H9 (cell line): ENCODE results near the gene RAB30. TPM values are rescaled to one million over a fixed set of nuclear protein-coding genes. Genes with fewer than 3 reads are reported as not detected.

Experiments
- DNase-seq: peaks from one replicate; pipeline ENCODE4 v3.0.0-alpha.2; 2017
- H2AFZ ChIP-seq: one replicate; pipeline ENCODE4 v1.6.1; 2013; ENCODE audit warnings: mild to moderate bottlenecking, low read length, control low read depth, moderate library complexity
- H2AK5ac ChIP-seq: 2 replicates; pipeline ENCODE4 v1.6.1; 2013; ENCODE audit warnings: low read length, control low read depth, mixed read lengths; ENCODE audit not compliant: insufficient read length
- H2BK120ac ChIP-seq: one replicate; pipeline ENCODE4 v1.6.1; 2013; ENCODE audit warnings: low read depth, mild to moderate bottlenecking, low read length, control low read depth, inconsistent platforms; ENCODE audit not compliant: poor library complexity, severe bottlenecking
- H2BK12ac ChIP-seq: 2 replicates; pipeline ENCODE4 v1.6.1; 2013; ENCODE audit warnings: low read length, control low read depth, mixed read lengths, low read depth; ENCODE audit not compliant: insufficient read length
- H2BK15ac ChIP-seq: 2 replicates; pipeline ENCODE4 v1.6.1; 2013; ENCODE audit warnings: low read depth, low read length, control low read depth
- H2BK20ac ChIP-seq: one replicate; pipeline ENCODE4 v1.6.1; 2013; ENCODE audit warnings: low read depth, mild to moderate bottlenecking, low read length, control low read depth, inconsistent platforms; ENCODE audit not compliant: poor library complexity, severe bottlenecking
- H2BK5ac ChIP-seq: 2 replicates; pipeline ENCODE4 v1.6.1; 2013; ENCODE audit warnings: low read length, control low read depth, mixed read lengths; ENCODE audit not compliant: insufficient read length
- H3K14ac ChIP-seq: 2 replicates; pipeline ENCODE4 v1.6.1; 2013; ENCODE audit warnings: low read length, control low read depth; ENCODE audit not compliant: insufficient read depth
- H3K18ac ChIP-seq: 2 replicates; pipeline ENCODE4 v1.6.1; 2013; ENCODE audit warnings: low read depth, mild to moderate bottlenecking, mixed read lengths, low read length, control low read depth; ENCODE audit not compliant: insufficient read length
- H3K23ac ChIP-seq: 2 replicates; pipeline ENCODE4 v1.6.1; 2013; ENCODE audit warnings: low read length, control low read depth, mixed read lengths, low read depth; ENCODE audit not compliant: insufficient read length
- H3K23me2 ChIP-seq: 2 replicates; pipeline ENCODE4 v1.6.1; 2013; ENCODE audit warnings: low read depth, mild to moderate bottlenecking, mixed read lengths, low read length, control low read depth; ENCODE audit not compliant: insufficient read length, poor library complexity, severe bottlenecking
- H3K27ac ChIP-seq: 2 replicates; pipeline ENCODE4 v1.5.1; 2013; ENCODE audit warnings: low read length, control low read depth, mixed read lengths, low read depth; ENCODE audit not compliant: insufficient read length
- H3K27me3 ChIP-seq: 2 replicates; pipeline ENCODE4 v1.6.1; 2013; ENCODE audit warnings: low read length, control low read depth, inconsistent platforms; ENCODE audit not compliant: insufficient read depth
- H3K4ac ChIP-seq: 2 replicates; pipeline ENCODE4 v1.6.1; 2013; ENCODE audit warnings: low read depth, mild to moderate bottlenecking, control low read depth, inconsistent platforms, low read length, moderate library complexity
- H3K4me1 ChIP-seq: 2 replicates; pipeline ENCODE4 v1.6.1; 2013; ENCODE audit warnings: low read length, control low read depth, inconsistent platforms; ENCODE audit not compliant: insufficient read depth
- H3K4me2 ChIP-seq: 2 replicates; pipeline ENCODE4 v1.6.1; 2013; ENCODE audit warnings: low read length, control low read depth, mixed read lengths; ENCODE audit not compliant: insufficient read length, insufficient read depth
- H3K56ac ChIP-seq: 2 replicates; pipeline ENCODE4 v1.6.1; 2013; ENCODE audit warnings: low read depth, mild to moderate bottlenecking, mixed read lengths, low read length, control low read depth; ENCODE audit not compliant: insufficient read length
- H3K79me1 ChIP-seq: 2 replicates; pipeline ENCODE4 v1.6.1; 2013; ENCODE audit warnings: low read depth, mild to moderate bottlenecking, moderate library complexity, low read length, control low read depth, inconsistent platforms; ENCODE audit not compliant: insufficient read depth, poor library complexity, severe bottlenecking
- H3K79me2 ChIP-seq: 2 replicates; pipeline ENCODE4 v1.6.1; 2013; ENCODE audit warnings: low read length, control low read depth, inconsistent platforms; ENCODE audit not compliant: insufficient read depth
- H3K9ac ChIP-seq: 2 replicates; pipeline ENCODE4 v1.6.1; 2013; ENCODE audit warnings: low read length, control low read depth, mixed read lengths; ENCODE audit not compliant: insufficient read length; ENCODE audit errors: extremely low read depth
- H3K9me3 ChIP-seq: one replicate; pipeline ENCODE4 v1.6.1; 2013; ENCODE audit warnings: low read depth, low read length, inconsistent platforms; ENCODE audit not compliant: control insufficient read depth
- H3T11ph ChIP-seq: one replicate; pipeline ENCODE4 v1.6.1; 2013; ENCODE audit warnings: mild to moderate bottlenecking, low read length, control low read depth, inconsistent platforms
- H4K20me1 ChIP-seq: one replicate; pipeline ENCODE4 v1.6.1; 2013; ENCODE audit not compliant: control insufficient read depth, insufficient read length, insufficient read depth
- H4K5ac ChIP-seq: 2 replicates; pipeline ENCODE4 v1.6.1; 2013; ENCODE audit warnings: low read depth, mild to moderate bottlenecking, mixed read lengths, low read length, control low read depth; ENCODE audit not compliant: insufficient read length
- H4K8ac ChIP-seq: replicated peaks from 2 replicates; pipeline ENCODE4 v1.6.1; 2013; ENCODE audit warnings: low read length, control low read depth, mixed read lengths, low read depth; ENCODE audit not compliant: insufficient read length
- H4K91ac ChIP-seq: 2 replicates; pipeline ENCODE4 v1.6.1; 2013; ENCODE audit warnings: low read depth, mild to moderate bottlenecking, moderate library complexity, mixed read lengths, low read length, control low read depth; ENCODE audit not compliant: insufficient read length
- H3K27ac Mint-ChIP-seq, 3 experiments: 2 replicates in 2 of 3; 3 replicates in 1 of 3; pipeline ENCODE4 v1.8.0; 2020 to 2021; ENCODE audit warnings: mixed read lengths in 3 of 3, mild to moderate bottlenecking in 1 of 3, moderate library complexity in 1 of 3
- H3K27me3 Mint-ChIP-seq: 2 replicates; pipeline ENCODE4 v1.8.0; 2021; ENCODE audit warnings: low read depth, mild to moderate bottlenecking, moderate library complexity, mixed read lengths
- H3K36me3 Mint-ChIP-seq, 3 experiments: 2 replicates in 2 of 3; 3 replicates in 1 of 3; pipeline ENCODE4 v1.8.0; 2020 to 2021; ENCODE audit warnings: low read depth in 3 of 3, mixed read lengths in 3 of 3; ENCODE audit not compliant: insufficient read depth in 1 of 3
- H3K4me1 Mint-ChIP-seq, 2 experiments: 2 replicates each; pipeline ENCODE4 v1.8.0; 2020; ENCODE audit warnings: mixed read lengths in 2 of 2
- H3K4me3 Mint-ChIP-seq, 2 experiments: 2 replicates in 1 of 2; 3 replicates in 1 of 2; pipeline ENCODE4 v1.8.0; 2020 to 2021; ENCODE audit warnings: mild to moderate bottlenecking in 2 of 2, mixed read lengths in 2 of 2, moderate library complexity in 1 of 2
- H3K9me3 Mint-ChIP-seq, 2 experiments: 2 replicates in 1 of 2; 3 replicates in 1 of 2; pipeline ENCODE4 v1.8.0; 2020; ENCODE audit warnings: mild to moderate bottlenecking in 2 of 2, mixed read lengths in 2 of 2, moderate library complexity in 1 of 2
- CTCF ChIP-seq: fragments of 200-600 bp; sonication (generic); conservative IDR thresholded peaks from 3 replicates; pipeline ENCODE4 v1.8.0; 2021; ENCODE audit warnings: antibody characterized with exemption, mild to moderate bottlenecking
- WGBS: extraction: QIAGEN DNeasy Blood & Tissue Kit; methylation state at CpG from one replicate; pipeline ENCODE4 v1.1.7; 2013; ENCODE audit warnings: missing lambda C conversion rate, low lambda C conversion rate, mixed read lengths; ENCODE audit not compliant: insufficient read length; ENCODE audit errors: extremely low coverage; 5-methylcytosine and 5-hydroxymethylcytosine counted together
- total RNA-seq: library from RNA; stranded (reverse); gene quantifications from 2 replicates; pipeline ENCODE4 v1.2.1, GENCODE V29; 2021

RAB30 gene
- total RNA-seq, 1 experiment from 2014 or later, result 4.8 TPM

- DNase-seq, result no peak
- no peak overlapping the region for H3K18ac ChIP-seq
- no peak overlapping the region; a peak in 1 of 7 replicates for H3K27ac Mint-ChIP-seq
- H3K4me1 ChIP-seq, result peaks cover 6% of the 10 kb centered on the region; the same call in 1 of the 2 replicates
- H3K4me1 Mint-ChIP-seq, result peaks cover 26 to 31% of the 10 kb centered on the region in 2 experiments
- no peaks in the 10 kb centered on the region for H3K23me2 ChIP-seq
- no peak overlapping the region for H2BK20ac ChIP-seq
- no peak overlapping the region for H4K8ac ChIP-seq
- peaks cover 3% of the 10 kb centered on the region for H3K79me1 ChIP-seq
- no peak overlapping the region for H3K4ac ChIP-seq
- no peak overlapping the region for H3K4me3 Mint-ChIP-seq
- H3K36me3 Mint-ChIP-seq, result no peaks in the 10 kb centered on the region
- H3T11ph ChIP-seq, result no peak overlapping the region
- H3K79me2 ChIP-seq, result no peaks in the 10 kb centered on the region
- no peak overlapping the region for H4K5ac ChIP-seq
- no peak overlapping the region for H2AFZ ChIP-seq
- no CpG with 5 or more reads among the region's 5 CpGs for WGBS
- TF ChIP-seq CTCF, result no peak
- H3K9ac ChIP-seq, result no peak overlapping the region
- no peak overlapping the region for H4K91ac ChIP-seq
- no peaks in the 10 kb centered on the region for H3K27me3 Mint-ChIP-seq
- no peak overlapping the region for H3K14ac ChIP-seq
- no peaks in the 10 kb centered on the region for H4K20me1 ChIP-seq
- no peak overlapping the region for H3K56ac ChIP-seq
- H3K27ac ChIP-seq, result no peak overlapping the region
- H2BK120ac ChIP-seq, result no peak overlapping the region
- H3K9me3 ChIP-seq, result no peaks in the 10 kb centered on the region
- no peaks in the 10 kb centered on the region for H3K27me3 ChIP-seq
- no peak overlapping the region for H3K4me2 ChIP-seq
- no peak overlapping the region for H2AK5ac ChIP-seq
- H3K23ac ChIP-seq, result no peak overlapping the region
- no peak overlapping the region for H2BK15ac ChIP-seq
- no peaks in the 10 kb centered on the region for H3K9me3 Mint-ChIP-seq
- H2BK12ac ChIP-seq, result no peak overlapping the region
- no peak overlapping the region for H2BK5ac ChIP-seq
These were observed 44.4 kb downstream of the RAB30 start for GRCh38 chr11:83027289-83027688.
